Adrenal gland (tissue), 12 donors: ENCODE measurements around the gene IFT25. TPM values are rescaled to one million over a fixed set of nuclear protein-coding genes. Genes with fewer than 3 reads are reported as not detected.
A peak's percentile ranks its signal among the peaks of the same experiment; 100 is the strongest.

Experiments
- DNase-seq, 7 donors: peaks; one replicate each; pipeline ENCODE4 v3.0.0-alpha.2; 2019 to 2020
- H3K27ac ChIP-seq, 5 donors: fragments of 200-600 bp; sonication (generic) in 4 of 5; 1 replicate in 3 of 5; 2 replicates in 2 of 5; pipeline versions ENCODE4 v1.5.1 to v1.8.0; 2016 to 2020; ENCODE audit warnings: mild to moderate bottlenecking in 1 of 5
- H3K27me3 ChIP-seq: fragments of 200-600 bp; 2 replicates; pipeline ENCODE4 v1.8.0; 2021
- H3K36me3 ChIP-seq, 2 donors: fragments of 200-600 bp; replicated peaks in 1 of 2; 1 replicate in 1 of 2; 2 replicates in 1 of 2; pipeline versions ENCODE4 v1.5.1 to v1.8.0; 2018 to 2022
- H3K4me1 ChIP-seq, 2 donors: fragments of 200-600 bp; replicated peaks in 1 of 2; 1 replicate in 1 of 2; 2 replicates in 1 of 2; pipeline versions ENCODE4 v1.5.1 to v1.8.0; 2018 to 2021
- H3K4me3 ChIP-seq, 4 donors: fragments of 200-600 bp; sonication (generic) in 3 of 4; one replicate each; pipeline ENCODE4 v1.5.1; 2016 to 2018
- H3K9me3 ChIP-seq, 3 donors: fragments of 200-600 bp; sonication (generic) in 1 of 3; replicated peaks in 1 of 3; 1 replicate in 2 of 3; 2 replicates in 1 of 3; pipeline versions ENCODE4 v1.5.1 to v1.8.0; 2016 to 2021
- POLR2A ChIP-seq, 2 donors: fragments of 450-650 bp; IDR thresholded peaks; one replicate each; pipeline ENCODE4 v1.6.1; 2017; ENCODE audit warnings: antibody characterized with exemption in 2 of 2, mild to moderate bottlenecking in 2 of 2, moderate library complexity in 1 of 2
- WGBS, 4 donors: extraction: QIAGEN DNeasy Blood & Tissue Kit in 2 of 4; methylation state at CpG; one replicate each; pipeline versions ENCODE4 v1.1.5 to v1.1.7; 2013 to 2017; 5-methylcytosine and 5-hydroxymethylcytosine counted together
- intact Hi-C, 2 donors: fragments of 100-400 bp; cut with DNase I; formaldehyde crosslinking; loops; one replicate each; pipeline versions ENCODE4 v1.14.1 to v1.15.0; 2022 to 2023
- polyA plus RNA-seq, 3 donors: library from polyadenylated mRNA; stranded (reverse); fragments of 200-250 nt in 2 of 3; fragments of 350-450 nt in 1 of 3; fragmentation: Illumina TruSeq in 1 of 3; extraction: RNeasy Lipid Tissue Mini Kit (QIAGEN cat#74804) in 1 of 3; gene quantifications; one replicate each; pipeline ENCODE4 v1.2.3, GENCODE V29; 2013 to 2014
- total RNA-seq, 9 donors: library from RNA; depleted of rRNA in 4 of 9; stranded (reverse); fragments of >200 nt in 4 of 9; fragments of 120-200 nt in 1 of 9; fragmentation: NEBNext Ultra II Directional in 1 of 9; extraction: Animal tissue kit (Norgen Biotek cat#: 25700) in 1 of 9; gene quantifications; one replicate each; pipeline versions ENCODE4 v1.1.0 to v1.2.4, GENCODE V29; 2013 to 2023
- TF ChIP-seq, protein P1 (sequence below), 6 experiments: fragments of 450-650 bp in 4 of 6; fragments of 200-600 bp in 2 of 6; sonication (generic) in 1 of 6; IDR thresholded peaks; 1 replicate in 5 of 6; 2 replicates in 1 of 6; pipeline versions ENCODE4 v1.5.1 to v1.8.0; 2016 to 2021; ENCODE audit warnings: antibody characterized with exemption in 6 of 6, mild to moderate bottlenecking in 2 of 6, moderate library complexity in 1 of 6
- donor health status: healthy with polysubstance abuse.
- donor health status: Bipolar disorder and iron deficiency.
- donor health status: DM: yes; HTN: yes; CAD: no.
- donor health status: DM: no; HTN: no; CAD: no.
- donor health status: DM: no; HTN: no; CAD: no.
- donor health status: DM: yes; HTN: yes; CAD: no.

IFT25 gene
- total and polyA plus RNA-seq, 12 donors: 7.2 to 53.1 (median 29.1) TPM

- no peaks in the 10 kb centered on the region for H3K4me1 ChIP-seq
- WGBS, 4 donors: 46 to 53% (median 51%) methylated on average over 20 of the region's 20 CpGs
- no peaks in the 10 kb centered on the region for H3K36me3 ChIP-seq
- H3K27ac ChIP-seq: no peak overlapping the region
- H3K27me3 ChIP-seq: no peaks in the 10 kb centered on the region
- peak in 4 of 7 donors; percentile 16 to 55 (median 38) for DNase-seq
- TF ChIP-seq, protein P1, sequence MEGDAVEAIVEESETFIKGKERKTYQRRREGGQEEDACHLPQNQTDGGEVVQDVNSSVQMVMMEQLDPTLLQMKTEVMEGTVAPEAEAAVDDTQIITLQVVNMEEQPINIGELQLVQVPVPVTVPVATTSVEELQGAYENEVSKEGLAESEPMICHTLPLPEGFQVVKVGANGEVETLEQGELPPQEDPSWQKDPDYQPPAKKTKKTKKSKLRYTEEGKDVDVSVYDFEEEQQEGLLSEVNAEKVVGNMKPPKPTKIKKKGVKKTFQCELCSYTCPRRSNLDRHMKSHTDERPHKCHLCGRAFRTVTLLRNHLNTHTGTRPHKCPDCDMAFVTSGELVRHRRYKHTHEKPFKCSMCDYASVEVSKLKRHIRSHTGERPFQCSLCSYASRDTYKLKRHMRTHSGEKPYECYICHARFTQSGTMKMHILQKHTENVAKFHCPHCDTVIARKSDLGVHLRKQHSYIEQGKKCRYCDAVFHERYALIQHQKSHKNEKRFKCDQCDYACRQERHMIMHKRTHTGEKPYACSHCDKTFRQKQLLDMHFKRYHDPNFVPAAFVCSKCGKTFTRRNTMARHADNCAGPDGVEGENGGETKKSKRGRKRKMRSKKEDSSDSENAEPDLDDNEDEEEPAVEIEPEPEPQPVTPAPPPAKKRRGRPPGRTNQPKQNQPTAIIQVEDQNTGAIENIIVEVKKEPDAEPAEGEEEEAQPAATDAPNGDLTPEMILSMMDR (IDR thresholded peaks at IDR 0.05): no peak
- no peak for TF ChIP-seq POLR2A (IDR thresholded peaks at IDR 0.05)
- intact Hi-C loops: no loop called here
- no peaks in the 10 kb centered on the region for H3K9me3 ChIP-seq
- H3K4me3 ChIP-seq: peak overlapping the region in 1 of 4 donors; percentile 39
These were observed 36.7 kb upstream of the IFT25 start for GRCh38 chr1:53982034-53982762.

GRCh38 chr1:53981220-53981619, 35.7 kb upstream of the IFT25 start:
- Histone ChIP-seq H3K4me3 (no peak overlapping the region), H3K27me3 (no peaks in the 10 kb centered on the region), H3K27ac (no peak overlapping the region), H3K36me3 (no peaks in the 10 kb centered on the region), H3K4me1 (no peaks in the 10 kb centered on the region), H3K9me3 (no peaks in the 10 kb centered on the region)
- TF ChIP-seq POLR2A (IDR thresholded peaks at IDR 0.05): no peak
- TF ChIP-seq, protein P1 (IDR thresholded peaks at IDR 0.05): no peak
- 95 to 99% (median 98%) methylated on average over 6 of the region's 6 CpGs for WGBS, 4 donors
- no peak for DNase-seq
- intact Hi-C loops: no loop called here

GRCh38 chr1:53979712-53980450, 34.4 kb upstream of the IFT25 start:
- TF ChIP-seq POLR2A (IDR thresholded peaks at IDR 0.05): no peak
- TF ChIP-seq, protein P1 (IDR thresholded peaks at IDR 0.05): no peak
- no peaks in the 10 kb centered on the region for H3K9me3 ChIP-seq
- no peak overlapping the region for H3K4me3 ChIP-seq
- DNase-seq: no peak
- H3K27ac ChIP-seq: no peak overlapping the region
- H3K36me3 ChIP-seq: no peaks in the 10 kb centered on the region
- intact Hi-C loops: no loop called here
- WGBS, 4 donors: 79 to 89% (median 86%) methylated on average over 11 to 13 of the region's 13 CpGs
- H3K4me1 ChIP-seq: no peaks in the 10 kb centered on the region
- no peaks in the 10 kb centered on the region for H3K27me3 ChIP-seq

DNA sequence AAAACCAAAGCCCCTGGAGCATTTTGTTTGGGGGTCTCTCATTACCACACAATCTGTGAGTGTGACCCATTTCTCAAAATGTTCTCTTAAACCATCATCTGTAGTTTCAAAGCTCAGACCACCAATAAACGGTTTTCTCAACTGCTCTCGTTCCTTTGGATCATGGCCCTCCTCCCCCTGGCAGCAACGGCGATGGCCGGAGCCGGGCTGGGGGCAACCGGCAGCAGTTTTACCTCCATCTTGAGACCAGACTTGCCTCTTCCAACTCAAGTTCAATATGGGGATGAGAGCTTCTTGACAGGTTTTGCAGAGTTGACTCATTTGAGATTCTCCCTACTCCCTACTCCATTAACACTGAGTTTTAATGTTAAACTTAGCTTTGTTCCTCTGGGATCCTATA, 30.4 kb upstream of the IFT25 start:
- intact Hi-C loops: no loop called here
- no peaks in the 10 kb centered on the region for H3K4me1 ChIP-seq
- 94 to 96% (median 95%) methylated on average over 7 of the region's 7 CpGs for WGBS, 4 donors
- no peaks in the 10 kb centered on the region for H3K27me3 ChIP-seq
- TF ChIP-seq, protein P1 (IDR thresholded peaks at IDR 0.05): no peak
- no peak for TF ChIP-seq POLR2A (IDR thresholded peaks at IDR 0.05)
- no peak overlapping the region for H3K27ac ChIP-seq
- peaks cover 0 to 10% of the 10 kb centered on the region in 2 donors for H3K36me3 ChIP-seq
- DNase-seq: no peak
- H3K4me3 ChIP-seq: no peak overlapping the region
- H3K9me3 ChIP-seq: no peaks in the 10 kb centered on the region
